GM18511 (cell line): ENCODE measurements around the gene CAT.
"Not testable (repeated sequence)": the region's sequence is repeated elsewhere in the genome, so short reads cannot be mapped to it uniquely, and the experiment has no call there.

Source experiments
- ATAC-seq: cut with Tn5 transposase; IDR thresholded peaks from one replicate; pipeline ENCODE4 v1.9.1; 2021; ENCODE audit warnings: mild to moderate bottlenecking, moderate library complexity; ENCODE audit not compliant: unreplicated experiment

CAT gene

DNA sequence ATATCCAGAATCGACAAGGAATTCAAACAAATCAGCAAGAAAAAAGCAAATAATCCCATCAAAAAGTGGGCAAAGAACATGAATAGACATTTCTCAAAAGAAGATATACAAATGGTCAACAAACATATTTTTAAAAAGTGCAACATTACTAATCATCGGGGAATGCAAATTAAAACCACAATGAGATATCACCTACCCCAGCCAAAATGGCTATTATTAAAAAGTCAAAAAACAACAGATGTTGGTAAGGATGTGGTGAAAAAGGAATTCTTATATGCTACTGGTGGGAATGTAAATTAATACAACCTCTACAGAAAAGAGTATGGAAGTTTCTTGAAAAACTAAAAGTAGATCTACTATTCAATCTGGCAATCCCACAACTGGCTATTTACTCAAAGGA lies 13.9 kb upstream of the CAT start:
- ATAC-seq = not testable (repeated sequence)

DNA sequence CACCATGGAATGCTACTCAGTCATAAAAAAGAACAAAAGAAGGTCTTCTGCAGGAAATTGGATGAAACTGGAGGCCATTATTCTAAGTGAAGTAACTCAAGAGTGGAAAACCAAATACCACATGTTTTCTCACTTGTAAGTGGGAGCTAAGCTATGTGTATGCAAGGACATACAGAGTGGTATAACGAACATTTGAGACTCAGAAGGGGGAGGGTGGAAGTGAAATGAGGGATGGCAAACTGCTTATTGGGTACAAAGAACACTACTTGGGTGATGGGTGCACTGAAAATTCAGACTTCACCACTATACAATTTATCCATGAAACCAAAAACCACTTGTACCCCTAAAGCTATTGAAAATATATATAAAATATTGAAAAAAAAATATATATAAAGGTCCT lies 13.4 kb upstream of the CAT start:
- ATAC-seq = no peak

- ATAC-seq = no peak
Observed at GRCh38 chr11:34425867-34426266, 12.9 kb upstream of the CAT start.

- ATAC-seq = no peak
Observed at GRCh38 chr11:34426766-34427185, 12.0 kb upstream of the CAT start.

DNA sequence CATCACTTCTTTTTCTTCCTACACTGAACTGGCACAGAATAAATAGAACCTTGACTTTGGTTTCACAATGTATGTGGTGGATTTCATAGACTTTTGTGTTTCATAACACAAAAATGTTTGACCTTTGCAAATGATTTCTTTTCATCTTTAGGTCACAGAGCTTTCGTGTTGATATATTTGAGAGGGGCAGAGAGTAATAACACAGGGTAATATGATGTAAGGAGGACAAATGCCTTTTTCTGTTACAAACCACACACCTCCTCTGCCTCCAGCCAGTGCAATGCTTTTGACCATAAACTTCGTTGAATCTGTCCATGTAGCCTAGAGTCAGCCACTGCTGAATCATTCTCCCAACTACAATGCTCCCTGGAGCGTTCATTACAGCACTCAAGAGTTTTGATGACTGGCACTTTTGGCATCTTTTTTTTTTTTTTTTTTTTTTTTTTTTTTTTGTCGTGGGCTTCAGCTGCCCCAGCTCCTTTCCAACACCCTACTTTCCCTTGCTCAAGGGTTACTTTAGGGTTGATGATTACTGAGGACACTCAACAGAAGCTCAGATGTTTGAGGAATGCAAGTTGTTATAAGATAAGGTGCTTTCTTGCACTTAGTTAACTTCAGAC lies 11.4 kb upstream of the CAT start:
- no peak for ATAC-seq

DNA sequence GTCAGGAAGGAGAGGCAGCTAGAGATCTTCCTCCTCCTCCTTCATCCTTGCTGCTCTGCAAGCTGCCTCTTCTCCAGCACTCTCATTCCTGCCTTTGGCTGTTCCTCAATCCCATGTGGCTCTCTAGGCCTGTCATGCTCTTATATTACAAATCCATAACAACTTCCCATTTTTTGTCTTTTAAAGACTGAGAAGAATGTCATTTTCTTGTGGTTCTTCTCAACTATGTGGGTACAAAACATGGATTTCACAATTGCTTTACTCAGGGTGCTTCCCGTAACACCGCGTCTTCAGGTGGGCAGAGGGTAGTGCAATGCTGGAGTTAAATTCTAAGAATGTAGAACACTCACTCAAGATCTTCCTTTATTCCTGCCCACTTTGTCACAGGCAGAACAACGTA lies 6.8 kb upstream of the CAT start:
- no peak for ATAC-seq

DNA sequence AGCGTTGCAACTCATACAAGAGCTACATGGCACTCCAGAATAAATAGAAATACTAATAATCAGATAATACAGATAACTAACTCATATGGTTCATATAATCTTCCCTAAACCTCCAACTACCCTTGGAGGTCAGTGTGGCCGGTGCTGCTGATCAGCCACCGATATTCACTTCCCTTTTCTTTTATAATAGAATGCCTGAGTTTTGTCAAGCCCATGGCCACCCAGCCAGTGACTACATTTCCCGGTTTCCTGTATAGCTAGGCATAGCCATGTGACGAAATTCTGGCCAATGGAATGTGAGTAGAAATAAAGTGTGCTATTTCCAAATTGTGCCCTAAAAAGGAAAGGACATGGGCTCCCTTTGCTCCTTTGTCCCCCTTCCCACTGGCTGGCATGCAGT lies 5.9 kb upstream of the CAT start:
- no peak for ATAC-seq

DNA sequence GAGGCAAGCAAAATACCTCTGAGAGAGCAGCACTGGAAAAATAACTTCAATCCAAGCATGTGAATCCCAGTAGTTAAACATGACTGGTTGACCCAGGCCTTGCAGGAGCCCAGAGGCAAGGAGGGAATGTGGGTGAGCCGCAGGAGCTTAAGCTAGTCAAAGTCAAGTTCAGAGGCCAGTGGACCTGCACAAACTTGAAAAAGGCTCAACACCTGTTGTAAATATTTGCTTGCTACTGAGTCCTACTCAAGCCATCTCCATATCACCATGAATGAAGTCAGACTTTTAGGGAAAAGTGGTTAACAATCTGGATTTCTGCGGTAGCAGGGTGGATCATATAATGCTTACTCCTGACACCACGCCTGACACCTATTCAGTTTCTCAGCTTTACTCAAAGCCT lies 4.8 kb upstream of the CAT start:
- no peak for ATAC-seq

DNA sequence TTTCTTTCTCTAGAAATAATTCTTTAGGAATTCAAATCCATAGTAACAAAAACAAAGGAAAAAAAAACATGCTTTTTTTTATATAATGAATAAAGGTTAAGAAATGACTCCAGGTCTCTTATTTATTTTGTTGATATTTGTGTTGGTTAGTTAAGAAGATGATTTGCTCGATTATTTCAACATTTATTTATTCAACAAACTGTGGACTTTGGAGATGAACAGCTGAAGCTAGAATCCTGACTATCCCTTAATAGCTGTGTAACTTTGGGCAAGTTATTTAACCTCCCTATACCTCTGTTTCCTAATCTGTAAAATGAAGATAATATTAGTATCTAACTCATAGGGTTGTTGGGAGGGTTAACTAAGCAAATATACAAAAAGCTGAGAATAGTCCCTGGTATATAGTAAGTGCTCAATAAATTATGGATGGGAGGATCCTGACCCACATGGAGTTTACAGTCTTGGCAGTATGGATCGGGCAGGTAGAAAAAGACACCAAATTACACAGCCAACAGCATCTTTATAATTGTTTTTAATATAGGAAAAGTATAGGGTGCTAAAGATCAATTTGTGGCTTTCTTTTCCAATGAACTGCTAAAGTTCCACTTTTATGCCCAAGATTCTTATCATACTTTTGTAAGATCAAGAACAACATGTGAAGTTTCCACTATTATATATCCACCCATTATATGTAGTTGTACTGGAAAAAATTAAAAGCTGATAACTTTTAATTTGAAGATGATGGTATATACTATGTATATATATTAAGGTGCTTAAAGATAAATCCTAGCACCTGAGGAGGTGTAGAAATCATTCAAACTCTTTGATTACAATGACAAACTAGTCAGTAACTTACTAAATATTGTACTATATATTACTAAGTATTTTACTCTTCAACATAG lies 1.3 kb upstream of the CAT start:
- ATAC-seq = no peak

DNA sequence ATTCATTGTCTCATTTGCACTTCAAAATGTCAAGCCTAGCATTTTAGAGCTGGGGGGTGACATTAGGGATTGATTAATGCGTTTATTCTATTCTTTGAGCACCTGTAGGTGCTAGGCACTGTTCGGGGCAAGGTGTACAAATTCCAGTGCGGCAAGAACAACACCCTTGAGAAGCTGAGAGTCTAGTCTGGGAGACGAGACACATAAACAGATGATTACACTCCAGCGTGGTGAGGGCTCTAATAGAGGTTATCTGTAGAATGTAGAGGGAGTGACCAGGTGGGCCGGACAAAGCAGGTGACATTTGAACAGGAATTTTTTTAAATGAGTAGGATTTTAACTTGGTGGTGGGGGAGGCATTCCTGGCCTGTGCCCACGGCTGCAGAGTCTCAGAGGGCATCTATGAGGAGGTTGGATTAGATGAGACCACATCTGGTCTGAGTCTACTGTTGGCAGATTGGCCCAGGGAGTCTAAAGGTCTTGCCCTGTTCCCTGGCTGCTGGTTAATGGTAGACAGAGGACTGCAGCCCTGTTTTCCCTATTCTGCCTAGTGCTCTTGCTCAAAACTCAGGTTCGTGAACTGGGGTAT lies 970 bp downstream of the CAT start:
- ATAC-seq = no peak

GRCh38 chr11:34441814-34442213 lies 3.1 kb downstream of the CAT start:
- ATAC-seq = no peak

DNA sequence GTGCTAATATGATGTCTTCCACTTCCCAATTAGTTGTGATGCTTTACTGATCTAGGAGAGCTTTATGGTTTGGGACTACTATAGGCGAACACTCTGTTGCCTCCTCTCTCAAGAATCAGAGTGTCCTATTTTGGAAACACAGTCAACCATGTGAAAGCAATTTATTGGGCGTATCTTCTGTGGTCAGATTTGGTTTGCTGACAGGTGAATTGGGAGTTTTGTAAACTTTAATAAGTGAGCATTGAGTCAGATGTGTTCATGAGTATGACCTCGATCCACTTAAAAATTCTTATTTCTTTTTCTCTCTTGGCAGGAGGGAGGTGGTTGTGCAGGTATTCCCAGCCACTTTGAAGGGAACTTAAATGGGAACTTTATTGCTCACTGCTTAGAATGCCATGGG lies 4.4 kb downstream of the CAT start:
- no peak for ATAC-seq

- ATAC-seq = no peak
Observed at GRCh38 chr11:34444428-34444827, 5.7 kb downstream of the CAT start.

DNA sequence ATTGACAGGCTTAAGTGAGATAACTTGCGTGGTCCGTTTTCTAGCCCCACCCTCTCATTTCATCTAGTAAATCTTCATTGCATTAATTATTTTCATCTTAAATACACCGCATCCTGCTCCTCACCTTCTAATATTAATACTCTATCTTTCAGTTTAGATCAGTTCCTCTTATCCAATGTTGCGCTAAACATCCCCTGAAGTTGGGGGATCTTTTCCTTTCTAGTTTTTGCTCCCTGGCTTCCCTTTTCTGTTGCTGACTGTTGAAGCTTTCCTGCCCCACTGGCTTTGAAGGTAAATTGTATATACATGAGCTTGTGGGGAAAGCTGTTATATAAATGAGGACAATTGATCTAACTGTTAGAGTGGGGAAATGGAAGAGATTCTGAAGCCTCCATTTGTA lies 7.2 kb downstream of the CAT start:
- no peak for ATAC-seq

- ATAC-seq = no peak
Observed at GRCh38 chr11:34446386-34446785, 7.7 kb downstream of the CAT start.

GRCh38 chr11:34447044-34447443 lies 8.3 kb downstream of the CAT start:
- no peak for ATAC-seq

GRCh38 chr11:34448223-34448994 lies 9.7 kb downstream of the CAT start:
- ATAC-seq = peak; percentile 11

- peak; percentile 57 for ATAC-seq
Observed at GRCh38 chr11:34449013-34449412, 10.3 kb downstream of the CAT start.

DNA sequence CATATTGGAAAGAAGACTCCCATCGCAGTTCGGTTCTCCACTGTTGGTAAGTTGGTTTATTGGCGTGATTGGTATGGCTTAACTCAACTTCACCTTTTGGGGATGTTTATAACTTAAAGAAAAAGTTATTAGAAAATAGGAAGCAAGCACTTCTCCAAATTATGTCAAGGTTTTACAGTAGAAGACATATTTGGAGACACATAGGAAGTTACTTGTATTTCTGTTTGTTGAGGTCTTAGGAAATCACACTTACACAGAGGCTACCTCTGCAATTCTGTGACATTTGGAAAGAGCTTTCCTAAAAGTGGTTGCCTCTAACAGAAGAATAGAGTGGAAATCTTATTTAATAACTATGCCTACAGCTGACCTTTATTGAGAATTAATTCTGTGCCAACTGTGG lies 12.3 kb downstream of the CAT start:
- ATAC-seq = no peak

- ATAC-seq = no peak
Observed at GRCh38 chr11:34454308-34455032, 15.7 kb downstream of the CAT start.

- ATAC-seq = no peak
Observed at GRCh38 chr11:34457607-34458006, 18.9 kb downstream of the CAT start.
